GM19023 (cell line): ENCODE data around the gene GSTA1.
"Not testable (repeated sequence)": the region's sequence is repeated elsewhere in the genome, so short reads cannot be mapped to it uniquely, and the experiment has no call there.

Source experiments
- ATAC-seq: cut with Tn5 transposase; IDR thresholded peaks from one replicate; pipeline ENCODE4 v1.9.1; 2021; ENCODE audit warnings: mild to moderate bottlenecking, moderate library complexity; ENCODE audit not compliant: unreplicated experiment

Gene GSTA1

GRCh38 chr6:52759085-52759484 lies 44.5 kb downstream of the GSTA1 start:
- no peak for ATAC-seq

- not testable (repeated sequence) for ATAC-seq
Measured at GRCh38 chr6:52757651-52758338, 45.8 kb downstream of the GSTA1 start.

- ATAC-seq, result no peak
Measured at GRCh38 chr6:52754443-52754842, 49.2 kb downstream of the GSTA1 start.

DNA sequence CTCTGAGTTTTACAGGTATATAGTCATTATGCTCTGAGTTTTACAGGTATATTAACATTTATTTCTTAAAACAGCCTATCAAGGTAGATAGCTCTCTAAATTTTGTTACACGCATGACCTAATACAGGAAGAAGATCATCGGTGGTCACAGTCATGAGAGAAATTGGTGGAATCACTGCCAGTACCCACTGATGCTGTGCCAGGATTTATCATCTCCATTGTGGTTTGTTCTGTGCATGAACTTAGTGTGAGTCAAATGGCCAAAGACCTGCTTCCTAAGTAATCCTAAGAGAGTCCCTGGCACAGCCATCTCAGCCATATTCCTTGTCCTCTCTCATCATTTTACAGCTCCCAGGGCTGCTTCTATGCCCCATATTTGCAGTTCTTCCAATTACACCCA lies 50.5 kb downstream of the GSTA1 start:
- not testable (repeated sequence) for ATAC-seq

GRCh38 chr6:52752310-52752709 lies 51.3 kb downstream of the GSTA1 start:
- ATAC-seq, result no peak

DNA sequence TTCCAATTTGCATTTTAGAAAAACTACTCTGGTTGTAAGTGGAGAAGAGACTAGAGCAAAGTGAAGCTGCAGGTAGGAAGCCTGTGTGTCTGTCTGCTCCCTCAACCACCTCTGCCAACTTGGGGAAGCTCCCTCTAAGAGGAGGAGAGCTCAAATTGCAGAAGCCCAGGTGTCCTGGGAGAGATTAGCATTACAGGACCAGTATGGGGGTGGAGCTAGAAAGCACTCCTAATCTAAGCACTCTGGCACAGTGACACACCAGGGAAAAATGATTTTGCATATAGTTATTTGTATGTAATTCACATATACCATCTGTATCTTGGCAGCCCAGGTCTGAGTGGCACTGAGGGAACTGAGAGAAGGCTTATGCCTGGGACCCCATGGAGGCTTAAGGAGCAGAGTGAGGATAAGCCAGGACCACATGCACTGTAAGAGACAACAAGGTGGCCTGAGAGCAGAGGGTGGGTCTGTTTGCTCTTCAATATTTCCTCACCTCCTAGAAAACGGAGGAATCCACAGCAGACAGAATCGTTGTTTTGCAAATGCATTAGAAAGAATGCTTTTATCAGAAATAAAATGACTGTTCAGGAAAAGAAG lies 54.0 kb downstream of the GSTA1 start:
- no peak for ATAC-seq

- not testable (repeated sequence) for ATAC-seq
Measured at GRCh38 chr6:52747301-52747700, 56.3 kb downstream of the GSTA1 start.

DNA sequence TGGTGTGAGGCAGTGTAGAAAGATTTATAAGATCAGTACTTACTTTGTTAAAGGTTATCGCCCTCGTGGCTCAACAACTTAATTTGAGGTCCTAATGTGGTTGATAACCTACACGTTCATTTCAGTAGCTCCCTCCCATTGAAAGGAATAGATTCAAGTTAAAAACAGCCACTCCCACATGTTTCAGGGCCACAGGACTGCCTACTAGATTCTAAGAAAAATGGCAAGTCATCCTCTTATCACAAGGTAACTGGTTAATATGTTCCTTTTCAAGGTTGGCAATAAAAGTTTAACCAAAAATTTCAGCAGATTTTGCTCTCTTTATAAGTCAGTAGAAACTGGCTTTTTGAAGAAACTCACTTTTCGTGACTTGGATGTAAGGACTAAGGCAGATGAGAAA lies 57.4 kb downstream of the GSTA1 start:
- no peak for ATAC-seq

- ATAC-seq, result no peak
Measured at GRCh38 chr6:52745764-52746201, 57.8 kb downstream of the GSTA1 start.

DNA sequence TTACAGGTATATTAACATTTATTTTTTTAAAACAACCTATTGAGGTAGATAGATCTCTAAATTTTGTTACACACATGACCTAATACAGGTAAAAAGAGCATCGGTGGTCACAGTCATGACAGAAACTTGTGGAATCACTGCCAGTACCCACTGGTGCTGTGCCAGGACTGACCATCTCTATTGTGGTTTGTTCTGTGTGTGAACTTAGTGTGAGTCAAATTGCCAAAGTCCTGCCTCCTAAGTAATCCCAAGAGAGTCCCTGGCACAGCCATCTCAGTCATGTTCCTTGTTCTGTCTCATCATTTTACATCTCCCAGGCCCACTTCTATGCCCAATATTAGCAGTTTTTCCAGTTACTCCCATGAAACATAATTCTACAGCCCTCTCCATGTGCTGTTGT lies 61.7 kb downstream of the GSTA1 start:
- no peak for ATAC-seq
